ENCODE data around the gene LDOC1.

DNA sequence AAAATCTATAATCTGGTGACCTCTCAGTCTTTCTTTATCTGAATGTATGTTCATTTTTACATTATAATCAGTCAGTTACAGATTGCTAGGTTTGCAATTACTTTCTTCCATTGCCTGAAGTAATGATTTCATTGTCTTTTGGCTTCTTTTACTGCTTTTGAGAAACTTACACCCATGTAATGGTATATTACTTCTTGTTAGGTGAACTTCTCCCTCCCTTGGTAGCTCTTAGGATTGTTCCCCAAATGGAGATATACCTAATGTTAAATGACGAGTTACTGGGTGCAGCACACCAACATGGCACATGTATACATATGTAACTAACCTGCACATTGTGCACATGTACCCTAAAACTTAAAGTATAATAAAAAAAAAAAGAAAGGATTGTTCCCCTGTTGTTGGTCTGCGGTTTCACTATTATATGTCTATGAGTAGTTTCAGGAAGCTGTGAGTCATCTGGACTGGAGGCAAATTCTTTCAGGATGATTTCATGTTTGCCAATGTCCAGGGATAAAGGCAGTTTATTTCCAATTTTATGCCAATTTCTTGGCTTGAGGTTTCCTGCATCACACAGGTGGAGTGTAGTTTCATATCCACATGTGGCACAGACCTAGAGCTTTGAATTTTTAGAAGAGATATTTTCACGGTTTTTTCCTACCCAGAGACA is 43.5 kb upstream of the LDOC1 start:
- TF ChIP-seq, protein P1, sequence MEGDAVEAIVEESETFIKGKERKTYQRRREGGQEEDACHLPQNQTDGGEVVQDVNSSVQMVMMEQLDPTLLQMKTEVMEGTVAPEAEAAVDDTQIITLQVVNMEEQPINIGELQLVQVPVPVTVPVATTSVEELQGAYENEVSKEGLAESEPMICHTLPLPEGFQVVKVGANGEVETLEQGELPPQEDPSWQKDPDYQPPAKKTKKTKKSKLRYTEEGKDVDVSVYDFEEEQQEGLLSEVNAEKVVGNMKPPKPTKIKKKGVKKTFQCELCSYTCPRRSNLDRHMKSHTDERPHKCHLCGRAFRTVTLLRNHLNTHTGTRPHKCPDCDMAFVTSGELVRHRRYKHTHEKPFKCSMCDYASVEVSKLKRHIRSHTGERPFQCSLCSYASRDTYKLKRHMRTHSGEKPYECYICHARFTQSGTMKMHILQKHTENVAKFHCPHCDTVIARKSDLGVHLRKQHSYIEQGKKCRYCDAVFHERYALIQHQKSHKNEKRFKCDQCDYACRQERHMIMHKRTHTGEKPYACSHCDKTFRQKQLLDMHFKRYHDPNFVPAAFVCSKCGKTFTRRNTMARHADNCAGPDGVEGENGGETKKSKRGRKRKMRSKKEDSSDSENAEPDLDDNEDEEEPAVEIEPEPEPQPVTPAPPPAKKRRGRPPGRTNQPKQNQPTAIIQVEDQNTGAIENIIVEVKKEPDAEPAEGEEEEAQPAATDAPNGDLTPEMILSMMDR (IDR thresholded peaks at IDR 0.05) = no peak
- no peak for TF ChIP-seq POLR2A (IDR thresholded peaks at IDR 0.05)

Measured in tibial nerve (tissue), 3 donors.